Measurements from ENCODE around the gene CTCFL. TPM values are rescaled to one million over a fixed set of nuclear protein-coding genes. Genes with fewer than 3 reads are reported as not detected.

The CTCFL gene
- total and polyA plus RNA-seq, 4 donors, result not detected

DNA sequence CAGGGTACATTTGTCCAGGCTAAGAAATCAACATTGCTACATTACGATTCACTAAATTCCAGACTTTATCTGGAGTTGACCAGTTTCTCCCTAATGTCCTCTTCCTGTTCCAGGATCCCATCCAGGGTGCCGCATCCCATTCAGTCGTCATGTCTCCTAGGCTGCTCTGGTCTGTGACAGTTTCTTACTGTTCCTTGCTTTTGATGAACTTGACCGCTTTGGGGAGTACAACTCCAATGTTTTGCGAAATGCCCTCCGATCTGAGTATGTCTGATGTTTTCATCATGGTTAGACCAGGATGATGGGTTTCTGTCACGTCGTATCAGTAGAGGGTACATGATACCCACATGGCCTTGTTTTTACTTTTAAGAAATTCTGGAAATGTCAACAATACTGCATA is 62.2 kb downstream of the CTCFL start:
- H3K4me3 ChIP-seq (ENCODE audit: low read length in 2 of 2), result no peak overlapping the region
- H3K9me3 ChIP-seq (ENCODE audit: control insufficient read depth, low read length), result no peaks in the 10 kb centered on the region
- H3K27me3 ChIP-seq (ENCODE audit: control insufficient read depth in 1 of 2, insufficient read depth in 2 of 2, low read length in 1 of 2), result no peaks in the 10 kb centered on the region
- no peaks in the 10 kb centered on the region for H3K4me1 ChIP-seq (ENCODE audit: control insufficient read depth in 1 of 2, insufficient read depth in 2 of 2, low read length in 2 of 2)
- H3K27ac ChIP-seq (ENCODE audit: low read depth in 1 of 2, low read length in 2 of 2), result no peak overlapping the region
- no peaks in the 10 kb centered on the region for H3K36me3 ChIP-seq (ENCODE audit: control insufficient read depth in 1 of 2, insufficient read depth in 2 of 2, low read length in 1 of 2)
- intact Hi-C loops (cut with DNase I), result no loop called here
- DNase-seq, result peak in 1 of 2 donors; percentile 25
- WGBS, 2 donors, result 96% methylated on average over 8 of the region's 8 CpGs
- ATAC-seq (ENCODE audit: low FRiP score), result no peak

DNA sequence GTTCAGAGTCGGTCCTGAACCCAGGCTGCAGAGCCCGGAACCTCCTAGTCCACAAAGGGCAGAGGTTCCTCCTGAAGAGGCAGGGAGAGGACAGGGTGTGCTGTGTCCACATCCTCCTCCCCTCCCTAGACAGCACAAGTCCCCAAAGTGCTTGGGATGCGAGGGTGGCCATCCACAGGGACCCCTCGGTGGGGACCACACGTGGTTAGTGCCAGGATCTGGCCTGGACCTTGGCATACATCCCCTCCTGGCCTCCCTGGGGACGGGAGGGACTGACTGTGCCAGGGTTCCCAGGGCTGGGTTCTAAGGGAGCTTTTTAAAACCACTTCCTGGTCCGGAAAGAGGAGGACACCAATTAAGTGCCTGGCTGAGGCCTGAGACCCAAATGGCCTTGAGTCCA is 63.2 kb downstream of the CTCFL start:
- H3K36me3 ChIP-seq (ENCODE audit: control insufficient read depth in 1 of 2, insufficient read depth in 2 of 2, low read length in 1 of 2), result no peaks in the 10 kb centered on the region
- H3K27me3 ChIP-seq (ENCODE audit: control insufficient read depth in 1 of 2, insufficient read depth in 2 of 2, low read length in 1 of 2), result no peaks in the 10 kb centered on the region
- intact Hi-C loops (cut with DNase I), result no loop called here
- no peak overlapping the region for H3K4me3 ChIP-seq (ENCODE audit: low read length in 2 of 2)
- no peak overlapping the region for H3K27ac ChIP-seq (ENCODE audit: low read depth in 1 of 2, low read length in 2 of 2)
- ATAC-seq (ENCODE audit: low FRiP score) (no peak), DNase-seq (peak in 1 of 2 donors; percentile 67)
- 47 to 50% methylated on average over 7 of the region's 7 CpGs for WGBS, 2 donors
- H3K4me1 ChIP-seq (ENCODE audit: control insufficient read depth in 1 of 2, insufficient read depth in 2 of 2, low read length in 2 of 2), result no peaks in the 10 kb centered on the region
- no peaks in the 10 kb centered on the region for H3K9me3 ChIP-seq (ENCODE audit: control insufficient read depth, low read length)

DNA sequence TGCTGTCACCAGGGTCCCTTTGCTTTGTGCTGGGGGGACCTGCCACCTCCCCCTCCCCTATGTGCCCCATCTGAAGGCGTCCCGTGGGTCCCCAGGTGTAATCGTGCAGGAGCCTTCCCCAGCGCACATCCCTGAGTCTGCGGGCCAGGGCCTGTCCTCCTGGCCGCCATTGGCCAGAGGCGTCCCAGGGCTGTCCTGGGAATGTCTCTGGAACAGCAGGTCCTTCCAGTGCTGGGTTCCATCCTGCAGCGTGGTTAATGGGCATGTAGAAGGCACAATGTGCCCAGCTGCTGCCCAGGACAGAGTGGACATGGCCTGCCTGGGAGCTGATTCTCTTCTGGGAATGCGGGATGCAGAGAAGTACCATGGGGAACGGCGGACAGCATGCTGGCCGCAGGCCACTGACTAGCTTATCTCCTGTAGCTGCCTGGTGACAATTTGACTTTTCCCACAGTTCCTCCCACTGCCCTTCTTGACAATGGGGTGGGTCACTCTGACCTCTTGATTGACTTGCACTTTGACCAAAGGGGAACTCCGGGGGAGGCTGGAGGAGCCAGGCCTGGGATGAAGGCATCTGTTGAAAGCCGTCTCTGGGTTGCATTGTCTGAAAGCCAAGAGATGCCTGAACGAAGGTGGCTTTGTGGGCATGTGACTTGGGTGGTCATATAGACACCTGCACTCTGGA is 64.0 kb downstream of the CTCFL start:
- 95 to 96% methylated on average over 15 of the region's 15 CpGs for WGBS, 2 donors
- no peak overlapping the region for H3K4me3 ChIP-seq (ENCODE audit: low read length in 2 of 2)
- no peaks in the 10 kb centered on the region for H3K4me1 ChIP-seq (ENCODE audit: control insufficient read depth in 1 of 2, insufficient read depth in 2 of 2, low read length in 2 of 2)

DNA sequence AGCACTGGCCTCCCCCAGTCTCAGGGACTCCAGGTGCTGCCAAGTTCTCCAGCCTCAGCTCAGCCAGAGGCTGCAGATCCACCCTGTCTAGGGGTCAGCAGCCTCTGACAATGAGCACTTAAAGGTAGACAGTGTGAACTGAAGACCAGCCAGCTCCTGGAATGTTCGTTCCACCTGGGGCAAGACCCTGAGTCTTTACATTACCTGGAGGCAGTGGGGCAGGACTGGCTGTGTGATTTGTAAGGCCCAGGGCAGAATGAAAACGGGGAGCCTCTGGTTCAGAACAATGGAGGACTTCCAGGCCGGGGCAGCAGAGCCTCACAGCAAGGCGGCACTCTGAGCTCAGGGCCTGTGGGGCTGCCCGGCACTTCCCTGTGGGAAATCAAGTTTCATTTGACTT is 65.0 kb downstream of the CTCFL start:
- ATAC-seq (ENCODE audit: low FRiP score) (no peak), DNase-seq (no peak)
- Histone ChIP-seq H3K27me3 (ENCODE audit: control insufficient read depth in 1 of 2, insufficient read depth in 2 of 2, low read length in 1 of 2) (no peaks in the 10 kb centered on the region), H3K4me1 (ENCODE audit: control insufficient read depth in 1 of 2, insufficient read depth in 2 of 2, low read length in 2 of 2) (no peaks in the 10 kb centered on the region), H3K9me3 (ENCODE audit: control insufficient read depth, low read length) (no peaks in the 10 kb centered on the region), H3K36me3 (ENCODE audit: control insufficient read depth in 1 of 2, insufficient read depth in 2 of 2, low read length in 1 of 2) (no peaks in the 10 kb centered on the region), H3K4me3 (ENCODE audit: low read length in 2 of 2) (no peak overlapping the region), H3K27ac (ENCODE audit: low read depth in 1 of 2, low read length in 2 of 2) (no peak overlapping the region)
- intact Hi-C loops (cut with DNase I), result loop anchor here in 1 of 2 donors (2.0 kb wide), 1 partner anchor 67 kb away; no protein-coding TSS in a partner anchor
- WGBS, 2 donors, result 88 to 92% methylated on average over 5 of the region's 5 CpGs

More for the DNA sequence above, 64.0 kb downstream of the CTCFL start:
- Histone ChIP-seq H3K27me3 (ENCODE audit: control insufficient read depth in 1 of 2, insufficient read depth in 2 of 2, low read length in 1 of 2) (no peaks in the 10 kb centered on the region), H3K27ac (ENCODE audit: low read depth in 1 of 2, low read length in 2 of 2) (no peak overlapping the region), H3K36me3 (ENCODE audit: control insufficient read depth in 1 of 2, insufficient read depth in 2 of 2, low read length in 1 of 2) (no peaks in the 10 kb centered on the region), H3K9me3 (ENCODE audit: control insufficient read depth, low read length) (no peaks in the 10 kb centered on the region)
- peak in 1 of 2 donors; percentile 65 for DNase-seq
- intact Hi-C loops (cut with DNase I), result no loop called here
- no peak for ATAC-seq (ENCODE audit: low FRiP score)

DNA sequence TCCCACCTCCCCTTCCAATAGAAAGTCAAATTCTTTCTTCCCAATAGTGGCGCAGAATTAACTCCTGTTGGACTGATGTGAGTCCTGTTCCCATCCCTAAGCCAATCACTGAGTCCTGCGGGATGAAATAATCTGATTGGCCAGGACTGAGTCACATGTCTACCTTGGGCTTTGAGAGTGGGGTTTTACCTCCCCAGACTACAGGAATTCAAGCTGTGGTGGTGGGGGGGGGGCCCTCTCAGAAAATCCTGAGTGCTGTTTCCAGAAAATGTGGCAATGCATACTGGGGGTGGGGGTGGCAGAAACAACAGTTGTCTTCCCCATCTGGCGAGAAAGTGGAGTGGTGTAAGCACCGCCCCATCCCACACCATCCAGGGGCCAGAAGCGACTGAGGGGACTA is 65.7 kb downstream of the CTCFL start:
- no peak for ATAC-seq (ENCODE audit: low FRiP score)
- Histone ChIP-seq H3K27me3 (ENCODE audit: control insufficient read depth in 1 of 2, insufficient read depth in 2 of 2, low read length in 1 of 2) (no peaks in the 10 kb centered on the region), H3K4me1 (ENCODE audit: control insufficient read depth in 1 of 2, insufficient read depth in 2 of 2, low read length in 2 of 2) (no peaks in the 10 kb centered on the region), H3K36me3 (ENCODE audit: control insufficient read depth in 1 of 2, insufficient read depth in 2 of 2, low read length in 1 of 2) (no peaks in the 10 kb centered on the region), H3K9me3 (ENCODE audit: control insufficient read depth, low read length) (no peaks in the 10 kb centered on the region), H3K27ac (ENCODE audit: low read depth in 1 of 2, low read length in 2 of 2) (no peak overlapping the region), H3K4me3 (ENCODE audit: low read length in 2 of 2) (no peak overlapping the region)
- 83 to 84% methylated on average over 5 of the region's 5 CpGs for WGBS, 2 donors
- intact Hi-C loops (cut with DNase I), result loop anchor here in 1 of 2 donors (2.0 kb wide), 1 partner anchor 66 kb away; no protein-coding TSS in a partner anchor
- DNase-seq, result no peak

DNA sequence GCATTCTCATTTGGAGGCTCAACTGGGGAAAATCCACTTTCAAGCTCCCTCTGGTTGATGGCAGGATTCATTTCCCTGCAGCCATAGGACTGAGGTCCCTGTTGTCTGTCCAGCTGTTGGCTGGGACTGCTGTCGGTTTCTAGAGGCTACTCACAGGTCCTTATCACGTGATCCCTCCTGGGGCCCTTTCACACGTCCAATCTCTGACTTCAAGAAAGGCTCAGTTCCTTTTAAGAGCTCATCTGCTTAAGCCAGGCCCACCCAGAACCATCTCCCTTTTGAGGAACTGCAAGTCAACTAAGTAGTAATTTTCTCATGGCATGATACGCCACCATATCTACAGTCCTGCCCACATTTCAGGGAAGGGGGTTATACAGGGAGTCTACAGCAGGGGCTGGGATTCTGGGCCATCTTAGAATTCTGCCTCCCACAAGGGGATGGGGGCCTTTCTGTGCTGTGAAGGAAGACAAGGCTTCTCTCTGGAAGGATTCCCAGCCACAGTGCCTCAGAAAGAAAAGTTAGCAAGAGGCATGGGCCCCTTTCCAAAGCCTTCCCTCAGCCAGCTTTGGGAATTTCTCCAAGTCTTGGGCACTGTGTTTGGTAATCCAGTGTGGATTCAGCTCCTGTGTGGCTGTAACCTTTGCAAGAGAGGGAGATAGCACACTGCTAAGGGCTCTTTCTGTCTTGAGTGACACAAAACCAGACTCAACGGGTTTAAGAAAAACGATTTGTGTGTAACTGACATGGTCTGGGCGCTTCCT is 66.4 kb downstream of the CTCFL start:
- ATAC-seq (ENCODE audit: low FRiP score) (peak; percentile 31), DNase-seq (no peak)
- H3K4me3 ChIP-seq (ENCODE audit: low read length in 2 of 2), result no peak overlapping the region
- no peaks in the 10 kb centered on the region for H3K27me3 ChIP-seq (ENCODE audit: control insufficient read depth in 1 of 2, insufficient read depth in 2 of 2, low read length in 1 of 2)
- H3K4me1 ChIP-seq (ENCODE audit: control insufficient read depth in 1 of 2, insufficient read depth in 2 of 2, low read length in 2 of 2), result no peaks in the 10 kb centered on the region
- WGBS, 2 donors, result 31 to 40% methylated on average over 7 of the region's 7 CpGs
- no peaks in the 10 kb centered on the region for H3K9me3 ChIP-seq (ENCODE audit: control insufficient read depth, low read length)
- no peak overlapping the region for H3K27ac ChIP-seq (ENCODE audit: low read depth in 1 of 2, low read length in 2 of 2)
- H3K36me3 ChIP-seq (ENCODE audit: control insufficient read depth in 1 of 2, insufficient read depth in 2 of 2, low read length in 1 of 2), result no peaks in the 10 kb centered on the region
- intact Hi-C loops (cut with DNase I), result loop anchor here in 1 of 2 donors (2.0 kb wide), 1 partner anchor 66 kb away; no protein-coding TSS in a partner anchor

DNA sequence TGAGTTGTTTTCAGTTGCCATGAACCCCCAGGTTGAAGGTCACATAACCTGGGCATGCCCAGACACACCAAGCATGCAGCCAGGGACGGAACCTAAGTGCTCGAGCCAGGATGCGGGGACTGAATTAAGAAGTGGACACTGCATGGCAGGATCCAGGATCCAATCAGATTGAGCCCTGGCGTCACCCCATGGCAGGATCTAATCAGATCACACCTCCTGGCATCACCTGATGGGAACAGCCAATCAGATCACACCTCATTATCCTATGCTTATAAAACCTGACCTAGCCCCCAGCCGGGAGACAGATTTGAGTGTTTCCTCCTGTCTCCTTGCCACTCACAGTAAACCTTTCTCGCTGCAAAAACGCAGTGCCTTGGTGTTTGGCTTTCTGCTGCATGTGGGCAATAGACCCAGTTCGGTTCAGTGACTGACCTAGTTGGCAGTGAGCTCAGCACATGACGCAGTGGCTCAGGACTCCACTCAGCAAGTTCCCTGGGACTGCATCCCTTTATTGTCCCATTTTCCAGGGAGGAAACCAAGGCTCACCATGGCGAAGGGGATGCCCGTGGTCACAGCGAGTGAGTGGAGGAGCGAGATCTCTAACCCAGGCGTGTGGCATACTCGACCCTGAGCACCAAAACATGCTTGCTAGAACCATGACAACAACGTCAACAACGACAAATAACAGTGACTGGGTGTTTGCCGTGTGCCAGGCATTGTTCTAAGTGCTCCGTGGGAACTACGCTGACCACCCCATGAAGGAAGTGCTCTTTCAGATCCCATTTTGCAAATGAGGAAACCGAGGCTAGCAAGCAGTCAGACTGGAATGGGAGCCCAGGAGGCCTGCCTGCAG is 67.5 kb downstream of the CTCFL start:
- DNase-seq (peak in 1 of 2 donors; percentile 79), ATAC-seq (ENCODE audit: low FRiP score) (no peak)
- 60% methylated on average over 21 of the region's 21 CpGs for WGBS, 2 donors
- H3K9me3 ChIP-seq (ENCODE audit: control insufficient read depth, low read length), result no peaks in the 10 kb centered on the region
- H3K36me3 ChIP-seq (ENCODE audit: control insufficient read depth in 1 of 2, insufficient read depth in 2 of 2, low read length in 1 of 2), result no peaks in the 10 kb centered on the region
- no peak overlapping the region for H3K27ac ChIP-seq (ENCODE audit: low read depth in 1 of 2, low read length in 2 of 2)
- no peaks in the 10 kb centered on the region for H3K4me1 ChIP-seq (ENCODE audit: control insufficient read depth in 1 of 2, insufficient read depth in 2 of 2, low read length in 2 of 2)
- no peak overlapping the region for H3K4me3 ChIP-seq (ENCODE audit: low read length in 2 of 2)
- intact Hi-C loops (cut with DNase I), result loop anchor here in 1 of 2 donors (2.0 kb wide), 1 partner anchor 65 kb away; no protein-coding TSS in a partner anchor
- H3K27me3 ChIP-seq (ENCODE audit: control insufficient read depth in 1 of 2, insufficient read depth in 2 of 2, low read length in 1 of 2), result no peaks in the 10 kb centered on the region

DNA sequence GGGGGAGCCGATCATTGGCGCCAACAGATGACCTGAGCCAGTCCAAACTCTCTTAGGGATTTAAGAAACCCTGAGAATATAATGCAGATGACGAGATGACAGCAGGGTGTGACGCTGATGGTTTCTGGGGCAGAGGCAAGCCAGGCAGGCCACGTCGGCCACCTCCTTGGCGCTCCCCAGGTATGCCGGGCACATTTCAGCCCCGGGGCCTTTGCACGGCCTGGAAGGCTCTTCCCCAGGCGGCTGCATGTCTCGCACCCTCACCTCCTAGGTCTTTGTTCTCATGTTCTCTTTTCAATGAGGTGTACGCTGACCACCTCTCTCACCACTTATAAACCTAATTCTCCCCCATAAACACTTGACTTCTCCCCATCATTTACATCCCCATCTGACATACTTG is 68.8 kb downstream of the CTCFL start:
- H3K4me1 ChIP-seq (ENCODE audit: control insufficient read depth in 1 of 2, insufficient read depth in 2 of 2, low read length in 2 of 2), result no peaks in the 10 kb centered on the region
- DNase-seq (no peak), ATAC-seq (ENCODE audit: low FRiP score) (no peak)
- no peak overlapping the region for H3K4me3 ChIP-seq (ENCODE audit: low read length in 2 of 2)
- H3K27ac ChIP-seq (ENCODE audit: low read depth in 1 of 2, low read length in 2 of 2), result no peak overlapping the region
- WGBS, 2 donors, result 97% methylated on average over 13 of the region's 13 CpGs
- H3K36me3 ChIP-seq (ENCODE audit: control insufficient read depth in 1 of 2, insufficient read depth in 2 of 2, low read length in 1 of 2), result no peaks in the 10 kb centered on the region
- no peaks in the 10 kb centered on the region for H3K9me3 ChIP-seq (ENCODE audit: control insufficient read depth, low read length)
- H3K27me3 ChIP-seq (ENCODE audit: control insufficient read depth in 1 of 2, insufficient read depth in 2 of 2, low read length in 1 of 2), result no peaks in the 10 kb centered on the region
- intact Hi-C loops (cut with DNase I), result no loop called here
